ENCODE data around the gene APIP. TPM values are rescaled to one million over a fixed set of nuclear protein-coding genes. Genes with fewer than 3 reads are reported as not detected.
A peak's percentile ranks its signal among the peaks of the same experiment; 100 is the strongest.

Gene APIP, protein sequence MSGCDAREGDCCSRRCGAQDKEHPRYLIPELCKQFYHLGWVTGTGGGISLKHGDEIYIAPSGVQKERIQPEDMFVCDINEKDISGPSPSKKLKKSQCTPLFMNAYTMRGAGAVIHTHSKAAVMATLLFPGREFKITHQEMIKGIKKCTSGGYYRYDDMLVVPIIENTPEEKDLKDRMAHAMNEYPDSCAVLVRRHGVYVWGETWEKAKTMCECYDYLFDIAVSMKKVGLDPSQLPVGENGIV
- 13.2 TPM for total RNA-seq

DNA sequence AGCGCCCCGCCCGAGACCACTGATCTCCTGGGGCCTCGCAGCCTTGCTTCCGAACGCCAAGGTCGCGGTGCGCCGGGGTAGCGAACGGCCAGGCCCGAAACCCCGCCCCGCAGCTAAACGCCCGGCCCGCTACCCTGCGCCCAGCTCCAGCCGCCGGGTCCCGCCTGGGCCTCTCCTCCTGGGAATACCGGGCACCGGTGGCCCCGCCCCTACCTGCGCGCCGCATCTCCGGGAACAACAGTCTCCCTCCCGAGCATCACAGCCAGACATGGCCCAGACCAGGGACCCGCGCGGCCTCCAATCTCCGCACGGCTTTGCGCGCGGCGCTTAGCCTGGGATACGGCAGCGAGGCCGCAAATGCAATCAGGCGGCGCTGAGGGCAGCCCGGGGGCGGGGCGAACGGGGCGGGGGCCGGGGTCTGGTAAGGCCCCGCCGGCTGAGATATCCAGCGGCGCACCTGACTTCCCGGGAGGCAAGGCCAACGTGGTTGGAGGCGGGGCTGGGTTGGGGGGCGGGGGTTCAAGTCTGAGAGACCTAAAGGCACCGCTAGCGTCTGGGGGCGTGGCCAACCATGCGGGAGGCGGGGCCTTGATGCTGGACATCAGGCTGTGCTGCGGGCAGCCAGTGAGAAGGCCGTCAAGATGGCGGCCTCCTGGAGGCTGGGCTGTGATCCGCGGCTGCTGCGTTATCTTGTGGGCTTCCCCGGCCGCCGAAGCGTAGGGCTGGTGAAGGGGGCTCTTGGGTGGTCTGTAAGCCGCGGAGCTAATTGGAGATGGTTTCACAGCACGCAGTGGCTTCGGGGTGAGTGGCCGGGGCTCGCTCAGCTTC lies at the start of gene APIP, which contains the start of gene PDHX:
TSS of gene APIP (minus strand) at position 365 of the 828 bp plus-strand sequence. CDS start at position 270, 95 bp downstream.
TSS of gene PDHX (plus strand) at position 604 of the 828 bp plus-strand sequence. CDS start at position 642, 38 bp downstream.
- peak; percentile 98 for ATAC-seq

DNA sequence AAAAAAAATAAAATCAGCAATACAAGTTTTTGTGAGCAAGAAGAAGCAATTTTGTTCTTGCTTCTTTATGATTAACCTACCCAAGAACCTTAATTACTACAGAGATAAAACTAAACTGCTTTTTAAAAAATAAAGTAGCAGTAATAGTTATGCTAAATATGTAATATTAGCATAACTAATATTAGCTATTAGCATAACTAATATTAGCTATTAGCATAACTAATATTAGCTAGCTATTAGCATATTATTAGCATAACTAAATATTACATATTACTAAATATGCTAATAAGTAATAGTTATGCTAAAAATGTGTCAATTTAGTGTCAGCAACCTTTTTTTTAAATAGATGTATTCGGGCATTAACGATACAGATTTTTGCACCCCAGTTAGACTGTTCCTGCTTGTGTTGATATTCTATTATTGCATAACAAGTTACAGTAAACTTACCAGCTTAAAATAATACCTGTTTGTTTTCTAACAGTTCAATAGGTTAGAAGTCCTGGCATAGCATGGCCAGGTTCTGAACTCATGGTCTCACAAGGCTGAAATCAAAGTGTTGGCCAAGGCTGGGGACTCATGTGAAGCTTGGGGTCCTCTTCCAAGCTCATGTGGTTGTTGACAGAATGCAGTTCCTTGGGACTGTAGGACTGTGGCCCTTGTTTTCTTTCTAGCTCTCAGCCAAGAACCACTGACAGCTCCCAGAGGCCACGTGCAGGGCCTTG lies 48.6 kb upstream of the APIP start:
- no peak for ATAC-seq

DNA sequence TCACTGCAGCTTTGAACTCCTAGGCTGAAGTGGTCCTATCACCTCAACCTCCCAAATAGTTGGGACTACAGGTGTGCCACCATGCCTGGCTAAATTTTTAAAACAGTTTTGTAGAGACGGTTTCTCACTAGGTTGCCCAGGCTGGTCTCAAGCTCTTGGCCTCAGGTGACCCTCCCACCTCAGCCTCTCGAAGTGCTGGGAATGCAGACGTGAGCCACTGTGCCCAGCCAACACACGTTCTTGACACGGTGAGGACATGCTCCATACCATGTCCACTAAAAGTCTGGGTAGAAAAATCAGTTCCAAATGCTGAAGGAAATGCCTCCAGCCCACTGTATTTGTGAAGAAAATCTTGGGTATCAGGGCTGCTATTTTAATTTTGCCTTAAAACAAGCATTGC lies 47.2 kb upstream of the APIP start:
- no peak for ATAC-seq

DNA sequence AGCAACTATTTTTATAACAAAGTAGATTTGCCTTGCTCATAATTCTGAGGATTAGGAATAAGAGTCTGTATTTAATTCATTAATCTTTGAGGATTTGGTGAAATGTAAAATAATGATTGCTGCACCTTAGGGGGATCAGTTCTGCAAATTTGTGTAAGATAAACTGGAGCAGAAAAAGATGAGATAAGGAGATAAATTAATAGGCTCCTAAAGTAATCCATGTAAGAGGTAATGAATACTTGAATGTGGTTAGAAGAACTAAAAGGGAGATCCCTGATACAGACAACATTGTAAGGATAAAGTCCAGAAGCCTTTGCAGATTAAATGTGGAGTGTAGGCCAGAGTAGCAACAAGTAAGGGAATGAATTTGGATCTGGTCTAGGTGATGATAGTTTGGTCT lies 45.9 kb upstream of the APIP start:
- ATAC-seq = no peak

DNA sequence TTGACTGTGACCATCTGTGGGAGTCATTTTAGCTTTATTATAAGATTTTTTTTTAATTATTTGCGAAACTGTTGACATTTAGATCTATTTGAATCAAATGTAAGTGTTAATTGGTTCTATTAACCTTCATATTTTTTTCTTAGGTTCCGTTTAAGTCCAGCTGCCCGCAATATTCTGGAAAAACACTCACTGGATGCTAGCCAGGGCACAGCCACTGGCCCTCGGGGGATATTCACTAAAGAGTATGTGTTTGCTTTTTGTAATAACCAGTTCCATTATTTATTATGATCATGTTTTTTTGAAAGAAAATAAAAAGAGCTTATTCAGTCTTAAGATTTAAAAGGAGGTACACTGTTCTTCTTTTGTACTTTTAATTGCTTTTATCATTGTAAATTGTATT lies 44.1 kb upstream of the APIP start:
- ATAC-seq = no peak

DNA sequence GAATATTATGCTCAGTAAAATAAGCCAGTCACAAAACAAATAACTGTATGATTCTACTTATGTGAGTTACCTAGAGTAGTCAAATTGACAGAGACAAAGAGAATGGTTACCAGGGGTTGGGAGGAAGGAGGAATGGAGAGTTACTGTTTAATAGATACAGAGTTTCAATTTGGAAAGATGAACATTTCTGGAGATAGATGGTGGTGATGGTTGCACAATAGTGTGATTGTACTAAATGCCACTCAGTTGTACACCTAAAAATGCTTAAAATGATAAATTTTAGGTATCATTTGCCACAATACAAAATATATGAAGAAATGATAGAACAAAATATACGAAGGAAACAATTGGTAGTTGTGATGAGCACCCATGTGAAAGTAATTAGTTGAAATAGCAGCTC lies 43.6 kb upstream of the APIP start:
- ATAC-seq = no peak

DNA sequence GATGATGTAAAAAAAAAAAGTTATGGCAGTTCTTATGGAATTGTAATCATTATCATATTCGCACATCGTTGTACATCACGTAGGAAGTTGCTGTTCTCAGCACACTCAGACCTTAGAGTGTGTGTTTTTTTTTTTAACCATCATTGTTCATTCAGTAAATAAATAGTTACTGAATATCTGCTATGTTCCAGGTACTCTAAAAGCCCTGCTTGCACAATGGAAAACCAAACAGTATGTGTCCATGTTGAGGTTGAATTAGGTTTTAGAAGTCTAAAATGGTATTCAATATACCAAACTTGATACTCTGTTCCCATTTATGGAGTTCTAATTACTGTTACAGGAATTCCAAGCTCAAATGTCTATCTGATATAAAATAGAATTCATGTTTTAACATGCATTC lies 41.4 kb upstream of the APIP start:
- ATAC-seq = no peak

DNA sequence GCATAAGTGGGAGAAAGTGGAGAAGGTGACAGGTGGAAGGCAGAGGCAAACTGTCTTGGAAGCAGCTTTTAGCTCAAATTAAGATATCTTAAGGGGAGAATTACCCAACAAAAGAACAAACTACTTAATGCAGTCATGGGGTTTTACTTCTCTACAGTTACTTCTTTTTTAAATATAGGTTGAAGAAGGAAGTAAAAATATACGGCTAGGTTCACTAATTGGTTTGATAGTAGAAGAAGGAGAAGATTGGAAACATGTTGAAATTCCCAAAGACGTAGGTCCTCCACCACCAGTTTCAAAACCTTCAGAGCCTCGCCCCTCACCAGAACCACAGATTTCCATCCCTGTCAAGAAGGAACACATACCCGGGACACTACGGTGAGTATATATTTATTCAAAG lies 41.0 kb upstream of the APIP start:
- ATAC-seq = no peak

DNA sequence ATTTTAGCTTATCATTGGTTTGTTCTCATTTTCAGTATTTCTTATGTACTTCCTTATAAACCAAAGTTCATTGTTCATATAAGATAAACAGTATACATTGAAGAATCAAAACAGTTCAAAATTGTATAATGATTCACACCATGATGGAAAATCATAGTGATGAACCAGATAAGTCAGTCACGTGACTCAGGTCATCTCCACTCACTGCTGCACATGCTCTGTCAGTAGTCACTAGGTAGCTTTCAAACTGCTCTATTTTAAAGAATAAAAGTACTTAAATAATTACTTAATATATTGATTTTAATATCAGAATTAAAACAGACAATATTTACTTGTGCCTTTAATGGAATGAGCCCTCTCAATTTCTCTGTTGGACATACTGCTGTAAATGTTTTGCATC lies 37.8 kb upstream of the APIP start:
- no peak for ATAC-seq

DNA sequence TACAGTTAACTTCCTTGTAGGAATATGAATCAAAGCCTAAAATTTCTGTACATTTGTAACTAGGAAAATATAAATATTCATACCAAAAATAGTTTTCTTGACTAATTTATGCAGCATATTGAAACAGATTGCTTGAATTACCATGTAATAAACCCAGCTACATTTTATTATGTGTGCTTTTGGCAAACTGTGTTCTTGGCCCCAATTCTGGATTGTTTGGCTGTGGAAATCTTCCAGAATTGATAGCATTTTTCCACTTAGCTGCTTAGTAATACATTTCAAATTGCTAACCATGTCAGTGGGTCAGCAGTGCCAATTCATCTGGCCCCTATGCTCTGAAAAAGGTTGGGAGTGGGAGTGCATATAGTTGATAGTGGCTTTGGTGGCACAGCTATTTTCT lies 32.5 kb upstream of the APIP start:
- ATAC-seq = no peak

DNA sequence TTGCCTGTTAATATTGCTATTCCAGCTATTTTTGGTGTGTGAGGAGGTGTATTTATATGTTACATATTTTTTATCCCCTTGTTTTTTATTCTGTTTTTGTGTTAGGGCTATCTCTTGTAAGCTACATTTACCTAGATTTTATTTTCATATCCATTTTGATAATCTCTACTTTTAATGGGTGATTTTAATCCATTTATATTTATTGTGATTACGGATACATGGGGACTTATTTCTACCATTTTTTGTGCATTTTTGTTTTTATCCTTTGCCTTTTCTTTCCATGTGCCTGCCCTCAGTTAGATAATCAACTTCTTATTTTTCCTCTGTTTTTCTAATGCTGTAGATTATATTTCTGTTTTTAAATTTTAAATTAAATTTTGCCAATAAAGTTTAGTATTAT lies 28.5 kb upstream of the APIP start:
- ATAC-seq = no peak

DNA sequence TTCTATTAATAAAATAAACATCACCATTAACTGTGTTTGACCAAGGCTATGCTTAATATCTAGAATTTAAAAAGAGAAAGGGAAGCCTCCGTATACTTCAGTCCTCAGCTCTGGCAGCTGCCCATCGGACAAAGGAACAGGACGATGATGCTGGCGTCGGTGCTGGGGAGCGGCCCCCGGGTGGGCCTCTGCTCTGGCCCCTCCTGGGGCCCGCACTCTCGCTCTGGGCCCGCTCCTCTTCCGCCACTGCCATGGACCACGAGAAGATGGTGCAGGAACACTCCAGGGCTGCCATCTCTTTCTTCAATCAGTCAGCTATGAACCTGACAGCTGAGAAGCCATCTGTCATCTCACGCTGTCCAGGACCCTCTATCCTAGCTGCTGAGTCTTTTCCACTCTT lies 25.5 kb upstream of the APIP start:
- ATAC-seq = no peak

DNA sequence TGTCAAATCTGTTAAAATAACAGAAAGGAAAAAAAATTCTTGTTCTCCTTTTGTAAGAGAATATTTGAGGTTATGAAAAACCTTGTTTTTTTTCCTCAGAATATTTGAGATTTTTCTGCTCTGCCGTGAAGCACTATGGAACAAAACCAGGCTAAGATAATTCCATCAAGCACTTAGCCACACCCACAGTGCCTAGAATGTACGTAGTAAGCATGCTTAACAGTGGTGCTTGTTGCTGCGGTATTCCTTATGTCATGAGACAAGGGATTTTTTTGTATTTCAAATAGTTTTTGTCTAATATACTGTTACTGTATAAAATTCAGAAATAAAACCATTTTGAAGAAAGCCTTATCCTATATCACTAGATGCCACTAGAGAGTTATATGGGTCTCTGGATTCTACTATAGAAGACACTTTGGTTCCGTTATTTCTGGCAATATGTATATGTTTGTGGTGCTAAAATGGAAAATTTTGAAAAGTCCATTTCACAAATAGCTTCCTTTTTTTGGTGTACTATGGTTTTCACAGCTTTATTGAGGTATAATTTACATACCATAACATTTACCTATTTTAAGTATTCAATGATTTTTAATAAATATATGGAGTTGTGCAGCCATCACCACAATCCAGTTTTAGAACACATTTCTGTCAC lies 24.0 kb upstream of the APIP start:
- ATAC-seq = no peak

DNA sequence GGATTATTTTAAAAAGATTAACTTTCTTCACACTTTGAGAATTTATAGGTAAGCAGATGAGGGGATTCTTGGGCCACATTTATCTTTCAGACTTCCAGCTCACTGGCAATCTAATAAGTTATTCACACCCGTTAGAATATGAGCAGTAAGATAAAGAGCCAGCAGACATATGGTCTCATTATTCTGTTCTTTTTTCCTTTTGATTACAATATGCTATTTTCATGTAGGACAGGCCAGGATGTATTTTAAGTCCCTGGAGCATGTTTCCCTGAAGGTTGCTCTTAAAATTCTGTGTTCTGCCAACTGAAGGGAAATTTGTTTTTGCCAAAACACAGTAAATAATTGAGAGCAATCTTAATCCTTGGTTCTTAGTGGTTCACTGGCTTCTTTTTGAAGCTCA lies 22.4 kb upstream of the APIP start:
- ATAC-seq = no peak

DNA sequence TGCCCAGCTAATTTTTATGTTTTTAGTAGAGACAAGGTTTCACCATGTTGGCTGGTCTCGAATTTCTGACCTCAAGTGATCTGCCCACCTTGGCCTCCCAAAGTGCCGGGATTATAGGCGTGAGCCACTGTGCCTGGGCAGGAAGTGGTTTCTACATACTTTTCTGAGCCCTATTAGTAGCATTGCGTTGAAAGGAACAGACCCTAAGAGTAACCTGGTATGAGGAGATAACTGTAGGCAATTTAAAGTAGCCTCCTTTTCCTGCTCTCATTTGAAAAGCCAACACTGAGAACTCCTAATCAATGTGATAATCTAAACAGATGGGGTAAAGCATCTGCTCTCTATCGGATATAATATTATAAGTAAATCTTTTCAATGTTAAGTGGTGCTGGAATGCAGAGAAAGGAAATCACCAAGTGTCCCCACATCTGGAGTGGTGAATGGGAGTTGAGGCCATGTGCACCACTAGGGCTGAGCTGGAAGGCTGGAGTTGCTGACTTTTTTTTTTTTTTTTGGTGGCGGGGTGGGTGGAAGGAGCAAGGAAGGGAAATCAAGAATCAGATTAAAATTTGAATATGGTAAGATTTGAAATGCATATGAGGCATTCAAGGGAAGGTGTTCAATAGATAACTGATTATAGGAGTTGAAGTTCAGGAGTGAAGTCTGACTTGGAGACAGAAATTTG lies 20.9 kb upstream of the APIP start:
- ATAC-seq = no peak

DNA sequence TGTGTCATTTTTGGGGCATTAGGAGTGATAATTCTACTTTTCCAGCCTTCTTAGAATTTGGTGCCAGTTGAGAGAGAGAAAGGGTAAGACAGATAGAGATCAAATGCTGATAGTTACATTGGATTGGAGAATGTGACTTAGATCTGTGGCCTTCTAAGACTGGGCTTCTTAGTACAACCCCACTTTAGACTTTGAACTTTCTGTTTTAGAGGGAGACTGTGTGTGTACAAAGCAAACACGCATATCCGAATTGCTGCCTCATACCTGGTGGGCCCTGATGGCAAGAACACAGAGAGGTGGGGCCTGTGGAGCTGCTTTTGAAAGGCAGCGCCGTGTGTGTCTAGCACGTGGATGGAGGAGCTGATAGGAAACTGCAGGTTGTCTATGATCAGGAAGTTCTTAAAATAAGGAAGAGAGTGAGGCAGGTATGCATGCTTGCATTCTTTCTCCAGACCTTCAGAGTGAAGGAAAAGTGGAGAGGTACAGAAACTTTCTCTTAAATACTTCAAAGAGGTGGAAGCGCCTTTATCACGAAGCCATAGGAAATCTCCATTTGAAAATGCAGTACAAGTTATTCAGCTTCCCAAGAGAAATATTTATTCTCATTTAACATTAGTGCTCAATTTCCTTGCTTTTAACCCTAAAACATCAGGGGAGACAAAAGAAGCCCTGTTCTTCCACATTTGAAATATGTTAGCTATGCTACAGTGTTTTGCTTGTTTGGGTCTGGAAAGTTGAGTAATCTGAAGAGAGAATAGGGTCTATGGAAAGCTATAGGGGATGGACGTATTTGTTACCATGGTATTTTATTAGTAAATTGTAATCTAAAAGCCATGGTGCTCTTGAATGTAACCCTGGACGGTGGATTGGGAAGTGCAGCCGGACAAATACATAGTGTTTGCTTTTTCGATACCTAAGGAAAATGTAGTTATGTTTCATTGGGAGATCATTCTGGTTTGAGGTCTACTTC lies 13.9 kb upstream of the APIP start:
- no peak for ATAC-seq

DNA sequence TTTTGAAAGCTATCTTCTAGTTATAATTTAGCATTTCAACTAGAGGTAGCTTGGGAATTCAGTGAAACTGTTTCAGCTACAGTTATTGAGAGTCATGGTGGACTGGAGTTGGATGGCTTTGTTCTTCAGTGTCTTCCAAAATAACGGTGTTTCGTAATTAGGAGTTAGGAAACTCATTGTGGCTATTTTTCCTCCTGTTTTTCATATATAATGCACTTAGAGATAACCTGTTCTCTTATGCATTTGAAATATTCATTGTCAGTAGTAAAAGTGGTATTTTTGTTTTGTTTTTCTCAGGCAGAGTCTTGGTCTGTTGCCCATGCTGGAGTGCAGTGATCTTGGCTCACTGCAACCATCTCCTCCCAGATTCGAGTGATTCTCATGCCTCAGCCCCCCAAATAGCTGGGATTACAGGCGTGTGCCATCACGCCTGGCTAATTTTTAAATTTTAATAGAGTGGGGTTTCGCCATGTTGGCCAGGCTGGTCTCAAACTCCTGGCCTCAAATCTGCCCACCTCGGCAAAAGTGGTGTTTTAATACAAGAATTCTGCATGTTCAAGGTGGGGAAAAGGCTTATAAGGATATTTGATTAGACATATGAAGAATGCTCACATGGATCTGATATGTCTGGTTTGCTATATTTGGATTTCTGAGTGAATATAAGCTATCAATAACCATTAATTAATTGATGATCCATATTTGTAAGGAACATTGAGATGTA lies 12.9 kb upstream of the APIP start:
- no peak for ATAC-seq

DNA sequence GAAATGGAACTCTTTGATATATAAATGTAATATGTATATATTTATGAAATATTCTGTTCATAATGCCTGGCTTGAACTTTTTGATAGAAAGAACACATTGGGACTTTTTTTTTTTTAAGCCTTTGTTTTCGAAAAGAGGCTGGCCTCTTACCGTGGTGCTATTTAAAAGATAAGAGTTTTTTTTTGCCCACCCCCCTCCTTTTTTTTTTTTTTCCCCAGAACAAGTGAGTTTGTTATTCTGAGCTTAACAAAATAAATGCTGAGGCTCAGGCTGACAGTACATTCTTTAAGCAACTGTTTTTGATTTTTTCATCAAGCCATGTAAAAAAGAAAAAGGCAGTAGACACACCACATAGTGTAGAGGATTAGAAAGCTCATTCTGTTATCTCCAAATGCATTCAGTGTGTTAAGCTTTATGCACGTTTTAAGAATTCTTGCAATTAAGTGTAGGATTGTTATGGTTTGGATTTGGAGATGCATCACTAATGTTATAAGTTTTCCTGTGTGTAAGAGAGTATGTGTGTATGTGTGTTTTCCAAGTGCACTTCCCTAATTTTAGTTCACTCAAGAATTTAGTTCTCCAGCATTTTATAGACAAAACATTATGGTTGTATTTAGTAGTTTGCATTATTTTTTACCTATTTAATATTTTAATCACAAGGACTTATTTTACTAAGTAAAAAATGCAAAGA lies 12.2 kb upstream of the APIP start:
- ATAC-seq = no peak

DNA sequence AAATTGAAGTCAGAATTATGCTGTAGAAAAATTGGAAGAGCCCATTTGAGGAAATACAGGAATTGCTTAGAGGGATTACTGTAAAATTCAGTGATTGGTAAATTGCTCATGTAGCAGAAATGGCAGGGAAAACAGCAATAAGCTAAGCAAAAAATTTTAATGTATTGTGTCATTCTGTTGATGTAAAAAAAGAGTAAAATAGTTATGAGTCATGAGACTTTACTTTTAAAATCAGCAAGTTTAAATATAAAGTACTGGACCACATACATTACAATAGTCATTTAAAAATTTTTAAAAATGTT lies 10.6 kb upstream of the APIP start:
- ATAC-seq = no peak
